ENCODE results near the gene NEK10.

- TF ChIP-seq POLR2A (IDR thresholded peaks at IDR 0.05) (no peak), CTCF (IDR thresholded peaks at IDR 0.05) (no peak)
Observed at GRCh38 chr3:27125821-27126501, 243.2 kb downstream of the NEK10 start.
